ENCODE results near the gene PKP1.

DNA sequence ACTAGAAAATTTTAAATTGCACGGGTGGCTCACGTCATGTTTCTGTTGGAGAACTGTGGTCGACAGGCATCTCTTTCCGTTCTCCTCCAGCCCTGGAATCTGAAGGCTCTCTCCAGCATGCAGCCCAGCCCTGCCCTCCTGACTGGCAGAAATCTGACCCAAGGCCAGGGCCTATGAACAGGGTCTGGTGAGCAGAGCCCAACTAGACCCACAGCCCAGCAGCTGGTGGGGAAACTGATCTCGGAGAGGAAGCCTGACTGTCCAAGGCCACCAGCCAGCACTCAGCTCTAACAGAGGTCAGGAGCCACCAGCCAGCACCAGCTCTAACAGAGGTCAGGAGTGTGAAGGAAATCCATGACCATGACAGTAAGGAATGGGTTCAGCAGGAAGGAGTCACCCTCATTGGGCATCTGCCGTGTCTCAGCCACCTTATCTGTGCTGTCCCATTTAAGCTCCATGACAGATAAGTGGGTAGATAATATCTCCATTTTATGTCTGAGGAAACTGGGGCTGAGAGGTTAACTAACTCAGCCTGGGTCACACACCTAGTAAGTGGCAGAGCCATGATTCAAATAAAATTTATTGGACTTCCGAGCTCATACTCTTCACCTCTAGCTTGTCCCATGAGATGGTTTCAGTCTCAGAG, 20.2 kb upstream of the PKP1 start:
- TF ChIP-seq CTCF (IDR thresholded peaks at IDR 0.05) (no peak), ZFX (IDR thresholded peaks at IDR 0.05; ENCODE audit: borderline replicate concordance) (no peak)

All from 22Rv1 (cell line).